CD4-positive, alpha-beta T cell treated with Interferon gamma for 1 hour (primary cell): Measurements from ENCODE around the gene FRMD5.
"Not testable (repeated sequence)": the region's sequence is repeated elsewhere in the genome, so short reads cannot be mapped to it uniquely, and the experiment has no call there.

Source experiments
- DNase-seq: peaks from one replicate; pipeline ENCODE4 v3.0.0-alpha.2; 2020

The FRMD5 gene

DNA sequence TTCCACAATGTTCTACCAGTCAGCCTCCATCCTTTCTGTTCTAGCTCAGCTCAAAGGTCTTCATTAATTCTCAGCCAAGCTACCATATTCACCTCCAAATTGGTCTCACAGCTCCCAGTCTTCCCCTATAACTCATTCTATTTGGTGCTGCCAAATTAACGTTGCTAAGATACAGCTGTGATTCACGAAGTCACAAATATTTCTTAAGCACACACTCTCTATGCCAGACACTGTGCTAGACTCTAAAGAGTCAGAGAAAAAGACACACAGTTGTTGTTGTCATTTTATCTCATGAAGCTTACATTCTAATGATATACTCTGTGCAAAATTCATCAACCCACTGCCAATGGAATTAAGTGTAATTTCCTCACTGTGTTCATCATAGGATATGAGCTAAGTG, 102.8 kb downstream of the FRMD5 start:
- DNase-seq: no peak

- DNase-seq: no peak
Observed at GRCh38 chr15:44087578-44088465, 107.2 kb downstream of the FRMD5 start.

DNA sequence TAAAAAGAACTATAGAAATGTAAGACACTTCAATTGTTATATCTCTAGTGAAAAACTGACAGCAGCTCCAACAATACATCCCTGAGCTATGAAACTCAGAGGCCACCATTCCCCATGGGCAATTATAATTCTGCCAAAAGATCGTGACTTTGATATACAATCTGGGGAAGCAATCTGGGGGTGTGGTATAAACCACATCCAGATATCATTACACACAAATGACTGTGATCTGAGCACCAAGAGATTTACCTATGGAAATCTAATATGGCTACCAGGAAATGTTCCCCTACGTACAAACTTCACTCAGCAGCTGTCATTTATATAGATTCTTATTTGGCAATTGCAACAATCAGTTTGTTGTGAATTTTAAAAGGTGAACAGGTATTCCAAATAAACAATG, 110.3 kb downstream of the FRMD5 start:
- DNase-seq: no peak

- no peak for DNase-seq
Observed at GRCh38 chr15:44084171-44084570, 110.9 kb downstream of the FRMD5 start.

GRCh38 chr15:44082558-44083157, 112.4 kb downstream of the FRMD5 start:
- no peak for DNase-seq

- no peak for DNase-seq
Observed at GRCh38 chr15:44081026-44082013, 113.8 kb downstream of the FRMD5 start.

- DNase-seq: no peak
Observed at GRCh38 chr15:44075535-44075934, 119.5 kb downstream of the FRMD5 start.

DNA sequence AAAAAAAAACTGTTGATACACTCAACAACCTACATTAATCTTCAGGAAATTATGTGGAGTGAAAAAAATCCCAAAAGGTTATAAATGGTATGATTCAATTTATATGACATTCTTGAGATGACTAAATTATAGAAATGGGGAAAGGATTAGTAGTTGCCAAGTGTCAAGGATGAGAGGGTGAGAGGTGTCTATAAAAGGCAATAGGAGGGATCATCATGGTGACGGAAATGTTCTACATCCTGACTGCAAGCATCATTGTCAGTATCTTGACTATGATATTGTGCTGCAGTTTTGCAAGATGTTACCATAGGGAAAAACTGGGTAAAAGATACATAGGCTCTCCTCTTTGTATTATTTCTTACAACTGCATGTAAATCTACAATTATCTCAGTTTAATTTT, 125.6 kb downstream of the FRMD5 start:
- DNase-seq: no peak

GRCh38 chr15:44068347-44068746, 126.7 kb downstream of the FRMD5 start:
- DNase-seq: no peak

- DNase-seq: peak; percentile 8
Observed at GRCh38 chr15:44066211-44066827, 128.8 kb downstream of the FRMD5 start.

DNA sequence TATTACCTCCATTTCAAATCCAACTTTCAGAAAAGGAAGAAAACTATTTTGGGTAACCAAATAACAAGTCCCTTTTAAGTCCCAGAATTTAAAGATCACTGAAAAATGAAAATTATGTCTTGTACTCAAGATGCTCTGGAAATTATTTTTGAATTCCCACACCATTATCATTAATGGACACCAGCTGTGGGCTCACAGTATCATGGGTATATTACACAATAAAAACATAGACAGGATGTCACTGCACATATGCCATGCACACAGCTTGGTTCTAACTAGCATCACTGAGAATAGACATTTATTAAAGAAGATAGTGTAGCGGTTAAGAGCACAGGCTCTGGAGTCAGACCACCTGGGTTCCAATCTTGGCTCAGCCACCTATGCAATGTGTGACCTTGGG, 130.4 kb downstream of the FRMD5 start:
- no peak for DNase-seq

DNA sequence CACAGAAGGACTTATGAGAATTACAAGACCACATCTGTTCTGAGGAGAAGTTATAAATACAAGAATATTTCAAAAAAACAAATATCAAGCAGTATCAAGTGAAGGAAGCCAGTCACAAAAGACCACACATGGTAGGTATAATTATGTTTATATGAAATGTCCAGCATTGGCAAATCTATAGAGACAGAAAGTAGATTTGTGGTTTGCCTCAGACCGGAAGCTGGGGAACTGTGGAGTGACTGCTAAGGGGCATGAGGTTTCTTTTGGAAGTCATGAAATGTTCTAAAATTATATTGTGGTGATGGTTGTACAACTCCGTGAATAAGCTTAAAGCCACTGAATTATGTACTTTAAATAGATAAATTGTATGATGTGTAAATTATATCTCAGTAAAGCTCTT, 136.9 kb downstream of the FRMD5 start:
- no peak for DNase-seq

DNA sequence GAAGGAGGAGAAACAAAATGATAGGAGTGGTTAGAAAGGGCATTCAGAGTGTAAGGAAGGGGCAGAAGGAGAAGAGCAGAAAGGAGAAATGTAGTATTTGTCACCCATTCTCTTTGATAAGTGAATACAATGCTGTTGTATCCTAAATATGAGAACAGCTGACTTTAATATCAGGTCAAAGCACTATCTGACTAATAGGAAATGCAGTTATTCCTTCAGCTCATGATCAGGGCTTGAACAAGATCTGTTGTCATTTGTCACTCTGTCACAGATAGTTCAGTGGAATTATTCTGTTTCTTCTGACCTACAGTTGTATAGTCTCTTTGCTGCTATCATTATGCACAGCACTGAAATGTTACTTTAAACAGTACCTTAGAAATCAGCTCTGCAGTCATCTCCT, 149.4 kb downstream of the FRMD5 start:
- DNase-seq: no peak

GRCh38 chr15:44045217-44045616, 149.9 kb downstream of the FRMD5 start:
- DNase-seq: no peak

DNA sequence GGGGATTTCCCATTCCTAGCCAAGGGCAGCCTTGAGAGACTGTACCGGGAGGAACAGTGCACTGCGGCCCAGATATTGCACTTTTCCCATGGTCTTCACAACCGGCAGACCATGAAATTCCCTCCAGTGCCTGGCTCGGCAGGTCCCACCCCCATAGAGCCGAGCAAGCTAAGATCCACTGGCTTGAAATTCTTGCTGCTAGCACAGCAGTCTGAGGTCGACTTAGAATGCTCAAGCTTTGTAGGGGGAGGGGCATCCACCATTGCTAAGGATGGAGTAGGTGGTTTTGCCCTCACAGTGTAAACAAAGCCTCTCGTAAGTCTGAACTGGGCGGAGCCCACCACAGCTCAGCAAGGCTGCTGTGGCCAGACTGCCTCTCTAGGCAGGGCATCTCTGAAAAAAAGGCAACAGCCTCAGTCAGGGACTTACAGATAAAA, 156.3 kb downstream of the FRMD5 start:
- DNase-seq: no peak

DNA sequence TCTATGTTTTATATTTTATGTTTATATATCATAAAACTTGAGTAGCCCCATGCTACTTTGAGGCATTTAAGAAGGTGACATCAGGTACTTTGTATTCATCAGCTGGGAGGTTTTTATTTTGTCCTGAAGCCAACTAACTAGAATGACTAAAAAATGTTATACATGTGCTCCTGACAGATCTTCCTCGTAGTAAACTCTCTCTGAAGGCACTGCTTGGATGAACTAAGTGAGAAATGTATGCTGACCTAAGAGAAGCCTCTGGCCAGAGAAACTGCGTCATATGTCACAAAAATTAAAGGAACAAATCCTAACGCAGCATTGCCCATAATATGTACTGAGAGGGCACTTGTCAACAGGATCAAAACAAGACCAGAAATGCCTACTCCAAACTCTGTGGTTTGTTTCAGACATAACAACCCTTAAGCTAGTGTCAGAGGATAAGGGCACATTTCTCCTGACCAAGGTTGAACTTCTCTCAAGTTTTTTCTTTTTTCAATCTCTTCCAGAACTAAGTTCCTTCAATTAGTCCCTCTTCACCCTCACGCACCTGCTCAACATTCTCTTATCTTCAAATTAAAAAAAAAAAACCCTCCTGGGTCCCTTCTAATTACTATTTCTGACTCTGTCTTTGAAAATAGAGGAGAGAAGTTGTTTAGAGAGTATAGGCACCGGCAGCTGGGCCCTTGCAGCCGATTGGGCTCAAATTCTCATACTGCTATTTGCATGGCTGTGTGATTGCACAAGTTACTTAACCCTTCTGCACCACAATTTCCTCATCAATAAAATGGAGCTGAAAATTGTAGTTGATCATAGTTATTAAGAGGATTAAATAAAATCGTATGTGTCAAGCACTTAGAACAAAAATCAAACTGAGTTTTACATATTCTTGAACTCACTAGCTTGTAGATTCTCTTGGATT, 159.0 kb downstream of the FRMD5 start:
- no peak for DNase-seq

- no peak for DNase-seq
Observed at GRCh38 chr15:44034933-44035624, 160.0 kb downstream of the FRMD5 start.

- no peak for DNase-seq
Observed at GRCh38 chr15:44034334-44034733, 160.7 kb downstream of the FRMD5 start.

GRCh38 chr15:44033894-44034293, 161.2 kb downstream of the FRMD5 start:
- no peak for DNase-seq

GRCh38 chr15:44032820-44033219, 162.3 kb downstream of the FRMD5 start:
- not testable (repeated sequence) for DNase-seq
